ENCODE results near the gene CELA2A.
"Not testable (repeated sequence)": the region's sequence is repeated elsewhere in the genome, so short reads cannot be mapped to it uniquely, and the experiment has no call there.

The CELA2A gene

DNA sequence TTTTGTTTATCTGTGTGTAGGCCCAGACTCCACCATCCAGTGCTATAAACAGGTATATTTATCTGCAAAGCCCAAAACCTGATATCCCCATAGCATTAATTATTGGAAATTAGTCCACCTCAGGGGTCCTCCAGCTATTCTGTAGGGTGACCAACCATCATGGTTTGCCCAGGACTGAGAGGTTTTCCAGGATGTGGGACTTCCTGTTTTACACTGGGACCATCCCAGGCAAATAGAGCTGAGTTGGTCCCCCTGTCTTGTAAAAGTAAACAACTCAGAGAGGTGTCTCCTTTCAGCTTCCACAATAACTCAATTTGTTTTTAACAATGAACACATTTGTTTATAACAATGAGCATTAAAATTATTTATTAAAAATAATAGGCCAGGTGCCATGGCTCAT, 11.6 kb downstream of the CELA2A start:
- Histone ChIP-seq H3K27me3 (replicated peaks; ENCODE audit: control insufficient read depth, insufficient read depth, low read length, poor library complexity, severe bottlenecking) (no peaks in the 10 kb centered on the region), H3K9me3 (ENCODE audit: control insufficient read depth, low read length) (no peaks in the 10 kb centered on the region), H3K36me3 (ENCODE audit: control insufficient read depth, insufficient read depth, low read length) (no peaks in the 10 kb centered on the region), H3K4me1 (ENCODE audit: control insufficient read depth, insufficient read depth, low read length, poor library complexity, severe bottlenecking) (no peaks in the 10 kb centered on the region), H3K27ac (ENCODE audit: insufficient read depth, low read length, poor library complexity, severe bottlenecking) (no peak overlapping the region), H3K4me3 (ENCODE audit: insufficient read depth, low read depth, low read length, poor library complexity, severe bottlenecking) (no peak overlapping the region)
- no peak for DNase-seq

DNA sequence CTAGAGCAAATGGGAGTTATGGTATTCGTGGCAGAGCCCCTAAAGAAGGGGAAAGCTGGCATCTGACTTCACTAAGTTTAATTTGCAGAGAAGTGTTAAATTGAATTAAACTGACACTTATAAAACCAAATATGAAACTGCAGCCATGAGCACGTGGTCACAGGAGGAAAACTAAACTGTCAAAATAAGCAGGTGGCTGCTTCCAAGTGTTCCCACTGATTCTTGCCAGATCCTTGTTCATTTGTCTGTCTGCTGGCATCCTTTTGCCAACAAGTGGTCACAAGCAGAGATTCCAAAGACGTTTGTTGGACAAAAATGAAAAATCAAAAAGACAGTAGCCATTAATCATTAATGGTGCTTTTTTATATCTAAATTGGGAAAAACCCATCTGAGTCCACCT, 12.8 kb downstream of the CELA2A start:
- Histone ChIP-seq H3K27me3 (replicated peaks; ENCODE audit: control insufficient read depth, insufficient read depth, low read length, poor library complexity, severe bottlenecking) (no peaks in the 10 kb centered on the region), H3K4me1 (ENCODE audit: control insufficient read depth, insufficient read depth, low read length, poor library complexity, severe bottlenecking) (no peaks in the 10 kb centered on the region), H3K27ac (ENCODE audit: insufficient read depth, low read length, poor library complexity, severe bottlenecking) (no peak overlapping the region), H3K9me3 (ENCODE audit: control insufficient read depth, low read length) (no peaks in the 10 kb centered on the region), H3K4me3 (ENCODE audit: insufficient read depth, low read depth, low read length, poor library complexity, severe bottlenecking) (no peak overlapping the region), H3K36me3 (ENCODE audit: control insufficient read depth, insufficient read depth, low read length) (no peaks in the 10 kb centered on the region)
- no peak for DNase-seq

DNA sequence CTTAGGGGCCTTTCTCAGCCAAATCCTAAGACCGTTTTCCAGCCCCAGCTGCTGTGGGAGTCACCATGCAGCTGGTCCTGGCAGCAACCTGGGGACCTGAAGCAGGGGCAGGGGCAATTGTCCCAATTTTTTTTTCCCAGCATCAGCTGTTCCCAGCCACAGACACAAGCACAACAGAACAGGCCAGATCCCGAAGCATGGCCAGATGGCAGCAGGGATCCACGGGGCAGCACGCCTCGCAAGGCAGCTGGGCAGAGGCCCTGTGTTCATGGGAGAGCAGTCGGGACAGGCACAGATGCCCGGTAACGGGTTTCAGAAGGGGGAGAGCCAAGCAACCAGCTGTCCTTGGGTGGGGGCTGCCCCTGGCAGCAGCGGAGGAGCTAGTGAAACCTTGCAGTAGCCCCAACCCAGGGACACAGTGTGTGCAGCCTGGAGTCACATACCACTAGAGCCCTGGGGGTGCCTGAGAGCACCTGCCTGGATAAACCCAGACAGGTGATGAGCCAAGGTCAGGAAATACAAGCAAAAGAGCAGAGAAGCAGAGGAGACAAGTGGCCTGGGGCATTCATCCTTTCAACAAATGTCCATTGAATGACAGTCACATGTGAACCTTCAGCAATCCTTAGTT, 13.4 kb downstream of the CELA2A start:
- not testable (repeated sequence) for DNase-seq; H3K36me3 ChIP-seq (ENCODE audit: control insufficient read depth, insufficient read depth, low read length); H3K9me3 ChIP-seq (ENCODE audit: control insufficient read depth, low read length); H3K27ac ChIP-seq (ENCODE audit: insufficient read depth, low read length, poor library complexity, severe bottlenecking); H3K4me1 ChIP-seq (ENCODE audit: control insufficient read depth, insufficient read depth, low read length, poor library complexity, severe bottlenecking); H3K27me3 ChIP-seq (replicated peaks; ENCODE audit: control insufficient read depth, insufficient read depth, low read length, poor library complexity, severe bottlenecking); H3K4me3 ChIP-seq (ENCODE audit: insufficient read depth, low read depth, low read length, poor library complexity, severe bottlenecking)

GRCh38 chr1:15471067-15471466, 14.5 kb downstream of the CELA2A start:
- not testable (repeated sequence) for H3K4me3 ChIP-seq (ENCODE audit: insufficient read depth, low read depth, low read length, poor library complexity, severe bottlenecking); H3K27ac ChIP-seq (ENCODE audit: insufficient read depth, low read length, poor library complexity, severe bottlenecking); H3K4me1 ChIP-seq (ENCODE audit: control insufficient read depth, insufficient read depth, low read length, poor library complexity, severe bottlenecking); H3K36me3 ChIP-seq (ENCODE audit: control insufficient read depth, insufficient read depth, low read length); H3K9me3 ChIP-seq (ENCODE audit: control insufficient read depth, low read length); DNase-seq; H3K27me3 ChIP-seq (replicated peaks; ENCODE audit: control insufficient read depth, insufficient read depth, low read length, poor library complexity, severe bottlenecking)

DNA sequence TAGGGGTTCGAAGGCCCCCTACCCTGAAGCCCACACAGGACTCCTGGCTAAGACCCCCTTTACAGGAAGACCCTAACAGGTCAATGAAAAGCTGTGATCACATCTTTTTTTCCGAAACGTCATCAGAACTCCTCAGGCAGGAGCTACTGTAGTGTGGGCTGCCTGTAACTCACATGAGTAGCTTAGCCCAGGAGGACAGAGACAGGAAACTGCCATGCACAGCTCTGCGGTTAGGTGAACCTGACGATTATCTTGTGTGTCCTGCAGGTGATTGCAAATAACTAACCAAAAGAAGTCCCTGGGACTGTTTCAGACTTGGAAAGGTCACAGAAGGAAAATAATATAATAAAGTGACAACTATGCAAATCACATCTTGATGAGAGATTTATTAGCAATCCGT, 15.2 kb downstream of the CELA2A start:
- not testable (repeated sequence) for H3K27me3 ChIP-seq (replicated peaks; ENCODE audit: control insufficient read depth, insufficient read depth, low read length, poor library complexity, severe bottlenecking); DNase-seq; H3K4me3 ChIP-seq (ENCODE audit: insufficient read depth, low read depth, low read length, poor library complexity, severe bottlenecking); H3K4me1 ChIP-seq (ENCODE audit: control insufficient read depth, insufficient read depth, low read length, poor library complexity, severe bottlenecking); H3K9me3 ChIP-seq (ENCODE audit: control insufficient read depth, low read length); H3K27ac ChIP-seq (ENCODE audit: insufficient read depth, low read length, poor library complexity, severe bottlenecking); H3K36me3 ChIP-seq (ENCODE audit: control insufficient read depth, insufficient read depth, low read length)

GRCh38 chr1:15472587-15472986, 16.1 kb downstream of the CELA2A start:
- Histone ChIP-seq H3K9me3 (ENCODE audit: control insufficient read depth, low read length) (no peaks in the 10 kb centered on the region), H3K4me1 (ENCODE audit: control insufficient read depth, insufficient read depth, low read length, poor library complexity, severe bottlenecking) (no peaks in the 10 kb centered on the region), H3K27me3 (replicated peaks; ENCODE audit: control insufficient read depth, insufficient read depth, low read length, poor library complexity, severe bottlenecking) (no peaks in the 10 kb centered on the region), H3K36me3 (ENCODE audit: control insufficient read depth, insufficient read depth, low read length) (no peaks in the 10 kb centered on the region), H3K4me3 (ENCODE audit: insufficient read depth, low read depth, low read length, poor library complexity, severe bottlenecking) (no peak overlapping the region), H3K27ac (ENCODE audit: insufficient read depth, low read length, poor library complexity, severe bottlenecking) (no peak overlapping the region)
- no peak for DNase-seq

- H3K36me3 ChIP-seq (ENCODE audit: control insufficient read depth, insufficient read depth, low read length) = no peaks in the 10 kb centered on the region
- no peak for DNase-seq
- no peaks in the 10 kb centered on the region for H3K4me1 ChIP-seq (ENCODE audit: control insufficient read depth, insufficient read depth, low read length, poor library complexity, severe bottlenecking)
- H3K27ac ChIP-seq (ENCODE audit: insufficient read depth, low read length, poor library complexity, severe bottlenecking) = no peak within 1 kb of the TSS
- H3K27me3 ChIP-seq (replicated peaks; ENCODE audit: control insufficient read depth, insufficient read depth, low read length, poor library complexity, severe bottlenecking) = no peaks in the 10 kb centered on the region
- no peaks in the 10 kb centered on the region for H3K9me3 ChIP-seq (ENCODE audit: control insufficient read depth, low read length)
- H3K4me3 ChIP-seq (ENCODE audit: insufficient read depth, low read depth, low read length, poor library complexity, severe bottlenecking) = no peak within 1 kb of the TSS
Observed at GRCh38 chr1:15475752-15476314, 19.3 kb downstream of the CELA2A start, which contains the start of gene CELA2B. Gene CELA2B (plus strand): TSS chr1:15476104. CDS start chr1:15476126, 22 bp downstream.

DNA sequence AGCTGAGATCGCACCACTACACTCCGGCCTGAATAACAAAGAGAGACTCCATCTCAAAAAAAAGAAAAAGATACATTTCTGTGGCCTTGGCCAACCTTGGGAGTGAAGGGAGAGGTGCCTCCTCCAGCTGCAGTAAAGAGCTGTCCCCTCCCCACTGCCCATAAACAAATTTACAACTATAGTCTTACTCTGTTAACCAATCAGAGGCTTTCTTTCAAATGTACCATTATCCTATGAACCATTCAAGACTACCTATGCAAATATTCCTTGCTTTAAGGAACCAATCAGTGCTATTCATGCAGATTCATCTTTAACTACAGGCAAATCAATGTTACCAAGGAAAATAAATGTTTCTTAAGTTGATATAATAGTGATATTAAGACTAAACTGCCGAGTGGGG, 20.4 kb downstream of the CELA2A start:
- H3K4me3 ChIP-seq (ENCODE audit: insufficient read depth, low read depth, low read length, poor library complexity, severe bottlenecking) = no peak overlapping the region
- no peaks in the 10 kb centered on the region for H3K9me3 ChIP-seq (ENCODE audit: control insufficient read depth, low read length)

DNA sequence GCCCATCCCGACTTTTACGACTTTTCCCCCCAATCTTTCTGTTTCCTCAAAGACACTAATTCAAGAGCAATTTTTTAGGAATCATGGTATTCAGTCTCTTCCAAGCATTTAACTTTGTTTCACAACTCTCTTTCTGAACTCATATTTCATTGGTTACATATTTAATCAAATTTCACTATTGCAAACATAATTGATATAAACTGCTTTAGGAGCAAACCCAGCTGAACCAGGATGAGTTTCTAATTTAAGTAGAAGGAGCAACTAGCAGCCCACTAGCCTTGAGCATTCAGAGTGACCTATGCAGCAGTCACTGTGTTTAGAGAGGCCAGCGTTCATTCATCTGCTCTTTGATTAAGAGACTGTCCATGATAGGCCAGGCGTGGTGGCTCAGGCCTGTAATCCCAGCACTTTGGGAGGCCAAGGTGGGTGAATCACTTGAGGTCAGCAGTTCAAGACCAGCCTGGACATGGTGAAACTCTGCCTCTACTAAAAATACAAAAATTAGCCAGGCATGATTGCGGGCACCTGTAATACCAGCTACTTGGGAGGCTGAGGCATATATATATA, 21.2 kb downstream of the CELA2A start:
- no peak for DNase-seq
- no peaks in the 10 kb centered on the region for H3K4me1 ChIP-seq (ENCODE audit: control insufficient read depth, insufficient read depth, low read length, poor library complexity, severe bottlenecking)
- H3K9me3 ChIP-seq (ENCODE audit: control insufficient read depth, low read length) = no peaks in the 10 kb centered on the region
- no peaks in the 10 kb centered on the region for H3K27me3 ChIP-seq (replicated peaks; ENCODE audit: control insufficient read depth, insufficient read depth, low read length, poor library complexity, severe bottlenecking)
- no peak overlapping the region for H3K4me3 ChIP-seq (ENCODE audit: insufficient read depth, low read depth, low read length, poor library complexity, severe bottlenecking)
- H3K27ac ChIP-seq (ENCODE audit: insufficient read depth, low read length, poor library complexity, severe bottlenecking) = no peak overlapping the region
- no peaks in the 10 kb centered on the region for H3K36me3 ChIP-seq (ENCODE audit: control insufficient read depth, insufficient read depth, low read length)

More for the DNA sequence above, 20.4 kb downstream of the CELA2A start:
- DNase-seq = no peak
- Histone ChIP-seq H3K36me3 (ENCODE audit: control insufficient read depth, insufficient read depth, low read length) (no peaks in the 10 kb centered on the region), H3K27ac (ENCODE audit: insufficient read depth, low read length, poor library complexity, severe bottlenecking) (no peak overlapping the region), H3K27me3 (replicated peaks; ENCODE audit: control insufficient read depth, insufficient read depth, low read length, poor library complexity, severe bottlenecking) (no peaks in the 10 kb centered on the region), H3K4me1 (ENCODE audit: control insufficient read depth, insufficient read depth, low read length, poor library complexity, severe bottlenecking) (no peaks in the 10 kb centered on the region)

- no peaks in the 10 kb centered on the region for H3K9me3 ChIP-seq (ENCODE audit: control insufficient read depth, low read length)
- no peak for DNase-seq
Observed at GRCh38 chr1:15479654-15480347, 23.3 kb downstream of the CELA2A start.

More at GRCh38 chr1:15479654-15480347, 23.3 kb downstream of the CELA2A start:
- no peak overlapping the region for H3K27ac ChIP-seq (ENCODE audit: insufficient read depth, low read length, poor library complexity, severe bottlenecking)
- no peaks in the 10 kb centered on the region for H3K27me3 ChIP-seq (replicated peaks; ENCODE audit: control insufficient read depth, insufficient read depth, low read length, poor library complexity, severe bottlenecking)
- H3K4me1 ChIP-seq (ENCODE audit: control insufficient read depth, insufficient read depth, low read length, poor library complexity, severe bottlenecking) = no peaks in the 10 kb centered on the region
- H3K4me3 ChIP-seq (ENCODE audit: insufficient read depth, low read depth, low read length, poor library complexity, severe bottlenecking) = no peak overlapping the region
- no peaks in the 10 kb centered on the region for H3K36me3 ChIP-seq (ENCODE audit: control insufficient read depth, insufficient read depth, low read length)
